Neural progenitor cell (in vitro differentiated cells): ENCODE data around the gene TBCK. TPM values are rescaled to one million over a fixed set of nuclear protein-coding genes. Genes with fewer than 3 reads are reported as not detected.

ENCODE experiments used
- DNase-seq: peaks from one replicate; pipeline ENCODE4 v3.0.0-alpha.2; 2016; ENCODE audit warnings: low spot score
- H2AFZ ChIP-seq: fragments of 200-600 bp; sonication (generic); replicated peaks from 2 replicates; pipeline ENCODE4 v1.6.1; 2016; ENCODE audit warnings: antibody characterized with exemption
- H3F3A ChIP-seq: fragments of 200-600 bp; sonication (generic); 2 replicates; pipeline ENCODE4 v1.6.1; 2016; ENCODE audit warnings: antibody characterized with exemption, low read depth
- H3K27ac ChIP-seq: fragments of 200-600 bp; sonication (generic); 2 replicates; pipeline ENCODE4 v1.5.1; 2016; ENCODE audit warnings: mild to moderate bottlenecking
- H3K27me3 ChIP-seq: fragments of 200-600 bp; sonication (generic); 2 replicates; pipeline ENCODE4 v1.6.1; 2016; ENCODE audit warnings: mild to moderate bottlenecking, moderate library complexity
- H3K36me3 ChIP-seq: fragments of 200-600 bp; sonication (generic); 2 replicates; pipeline ENCODE4 v1.5.1; 2016
- H3K4me1 ChIP-seq: fragments of 200-600 bp; sonication (generic); 2 replicates; pipeline ENCODE4 v1.6.1; 2016; ENCODE audit warnings: mixed run types
- H3K4me2 ChIP-seq: fragments of 200-600 bp; sonication (generic); 2 replicates; pipeline ENCODE4 v1.6.1; 2016
- H3K4me3 ChIP-seq: fragments of 200-600 bp; sonication (generic); 2 replicates; pipeline ENCODE4 v1.5.1; 2016
- H3K79me2 ChIP-seq: fragments of 200-600 bp; sonication (generic); 2 replicates; pipeline ENCODE4 v1.6.1; 2016; ENCODE audit warnings: low read depth
- H3K9ac ChIP-seq: fragments of 200-600 bp; sonication (generic); 2 replicates; pipeline ENCODE4 v1.6.1; 2016
- H3K9me3 ChIP-seq: fragments of 200-600 bp; sonication (generic); 2 replicates; pipeline ENCODE4 v1.5.1; 2016; ENCODE audit warnings: low read depth
- H4K20me1 ChIP-seq: fragments of 200-600 bp; sonication (generic); 2 replicates; pipeline ENCODE4 v1.6.1; 2016; ENCODE audit warnings: low read depth
- H3K27ac Mint-ChIP-seq: 3 replicates; pipeline ENCODE4 v1.8.0; 2021; ENCODE audit warnings: mixed read lengths
- H3K27me3 Mint-ChIP-seq: 2 replicates; pipeline ENCODE4 v1.8.0; 2022; ENCODE audit warnings: low read depth, mild to moderate bottlenecking, inconsistent platforms, moderate library complexity, mixed read lengths; ENCODE audit not compliant: insufficient read depth
- H3K36me3 Mint-ChIP-seq: 3 replicates; pipeline ENCODE4 v1.8.0; 2021; ENCODE audit warnings: mixed read lengths
- H3K4me1 Mint-ChIP-seq: 3 replicates; pipeline ENCODE4 v1.8.0; 2021; ENCODE audit warnings: mixed read lengths
- H3K4me3 Mint-ChIP-seq: 3 replicates; pipeline ENCODE4 v1.8.0; 2021; ENCODE audit warnings: mild to moderate bottlenecking, moderate library complexity, mixed read lengths
- H3K9me3 Mint-ChIP-seq: 3 replicates; pipeline ENCODE4 v1.8.0; 2020; ENCODE audit warnings: mixed read lengths
- EZH2 ChIP-seq: fragments of 200-600 bp; sonication (generic); IDR thresholded peaks from 2 replicates; pipeline ENCODE4 v1.6.1; 2017; ENCODE audit warnings: antibody characterized with exemption, mild to moderate bottlenecking, moderate library complexity
- EZH2phosphoT487 ChIP-seq: fragments of 200-600 bp; sonication (generic); IDR thresholded peaks from 2 replicates; pipeline ENCODE4 v1.6.1; 2017; ENCODE audit warnings: antibody characterized with exemption
- total RNA-seq: library from RNA; depleted of rRNA; stranded (reverse); fragments of >200 nt; gene quantifications from 2 replicates; pipeline ENCODE4 v1.2.3, GENCODE V29; 2015; ENCODE audit warnings: low replicate concordance
- TF ChIP-seq, protein P1 (sequence below): fragments of 200-600 bp; sonication (generic); IDR thresholded peaks from 2 replicates; pipeline ENCODE4 v1.5.1; 2017; ENCODE audit warnings: antibody characterized with exemption, mild to moderate bottlenecking

Gene TBCK
- total RNA-seq, 1 donor from 2014 or later, result 69.8 TPM

GRCh38 chr4:106022454-106022853 lies 293.6 kb downstream of the TBCK start:
- H3K36me3 ChIP-seq, result no peaks in the 10 kb centered on the region
- no peak overlapping the region for H3K27ac Mint-ChIP-seq
- H3K27me3 Mint-ChIP-seq, result peaks cover 1% of the 10 kb centered on the region
- no peaks in the 10 kb centered on the region for H3K79me2 ChIP-seq
- no peak overlapping the region for H3K4me3 ChIP-seq
- H4K20me1 ChIP-seq, result no peaks in the 10 kb centered on the region
- no peaks in the 10 kb centered on the region for H3K4me1 ChIP-seq
- H3K9me3 Mint-ChIP-seq, result no peaks in the 10 kb centered on the region
- H3K9ac ChIP-seq, result no peak overlapping the region
- no peaks in the 10 kb centered on the region for H3K9me3 ChIP-seq
- no peaks in the 10 kb centered on the region for H3K4me1 Mint-ChIP-seq
- no peaks in the 10 kb centered on the region for H3K27me3 ChIP-seq
- H3K4me2 ChIP-seq, result no peak overlapping the region
- no peaks in the 10 kb centered on the region for H3K36me3 Mint-ChIP-seq
- H2AFZ ChIP-seq, result no peak overlapping the region
- no peak overlapping the region for H3K27ac ChIP-seq
- DNase-seq, result no peak
- TF ChIP-seq EZH2 (no peak), EZH2phosphoT487 (no peak)
- TF ChIP-seq, protein P1, sequence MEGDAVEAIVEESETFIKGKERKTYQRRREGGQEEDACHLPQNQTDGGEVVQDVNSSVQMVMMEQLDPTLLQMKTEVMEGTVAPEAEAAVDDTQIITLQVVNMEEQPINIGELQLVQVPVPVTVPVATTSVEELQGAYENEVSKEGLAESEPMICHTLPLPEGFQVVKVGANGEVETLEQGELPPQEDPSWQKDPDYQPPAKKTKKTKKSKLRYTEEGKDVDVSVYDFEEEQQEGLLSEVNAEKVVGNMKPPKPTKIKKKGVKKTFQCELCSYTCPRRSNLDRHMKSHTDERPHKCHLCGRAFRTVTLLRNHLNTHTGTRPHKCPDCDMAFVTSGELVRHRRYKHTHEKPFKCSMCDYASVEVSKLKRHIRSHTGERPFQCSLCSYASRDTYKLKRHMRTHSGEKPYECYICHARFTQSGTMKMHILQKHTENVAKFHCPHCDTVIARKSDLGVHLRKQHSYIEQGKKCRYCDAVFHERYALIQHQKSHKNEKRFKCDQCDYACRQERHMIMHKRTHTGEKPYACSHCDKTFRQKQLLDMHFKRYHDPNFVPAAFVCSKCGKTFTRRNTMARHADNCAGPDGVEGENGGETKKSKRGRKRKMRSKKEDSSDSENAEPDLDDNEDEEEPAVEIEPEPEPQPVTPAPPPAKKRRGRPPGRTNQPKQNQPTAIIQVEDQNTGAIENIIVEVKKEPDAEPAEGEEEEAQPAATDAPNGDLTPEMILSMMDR, result no peak
- no peak overlapping the region for H3K4me3 Mint-ChIP-seq
- no peaks in the 10 kb centered on the region for H3F3A ChIP-seq

DNA sequence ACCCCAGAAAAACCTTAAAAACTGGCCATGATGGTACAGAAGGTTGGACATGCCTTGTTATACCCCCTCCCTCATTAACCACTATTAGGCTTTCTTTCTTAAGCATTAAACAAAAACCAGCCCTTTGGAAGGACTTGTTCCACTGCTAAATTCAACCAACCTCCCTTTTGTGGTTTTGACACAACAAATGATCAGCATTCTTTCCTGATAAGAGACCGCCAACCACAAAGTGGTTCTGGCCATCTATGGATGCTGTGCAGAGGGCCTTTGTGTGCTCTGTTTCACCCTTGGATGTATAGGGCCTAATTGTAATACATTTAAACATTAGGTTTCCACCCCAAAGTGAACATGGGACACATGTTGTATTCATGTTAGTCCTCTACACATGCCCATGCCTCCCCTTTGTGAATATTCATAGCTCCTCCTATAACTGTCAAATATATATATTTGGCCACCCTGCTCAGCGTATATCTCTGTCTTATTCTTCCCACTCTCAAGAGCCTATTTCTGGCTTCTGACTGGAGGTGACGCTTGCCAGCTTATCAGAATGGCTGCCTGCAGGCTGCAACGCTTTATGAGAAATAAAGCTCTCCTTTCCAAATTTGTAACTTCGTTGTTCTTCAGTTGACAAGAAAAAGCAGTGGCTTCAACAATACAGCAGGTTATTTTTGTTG lies 294.1 kb downstream of the TBCK start:
- no peaks in the 10 kb centered on the region for H4K20me1 ChIP-seq
- no peak overlapping the region for H3K4me2 ChIP-seq
- H3K79me2 ChIP-seq, result no peaks in the 10 kb centered on the region
- H3F3A ChIP-seq, result no peaks in the 10 kb centered on the region
- H3K36me3 ChIP-seq, result no peaks in the 10 kb centered on the region
- no peak for DNase-seq
- Mint-ChIP-seq H3K4me3 (no peak overlapping the region), H3K4me1 (no peaks in the 10 kb centered on the region), H3K36me3 (no peaks in the 10 kb centered on the region), H3K27me3 (no peaks in the 10 kb centered on the region), H3K9me3 (no peaks in the 10 kb centered on the region), H3K27ac (no peak overlapping the region)
- H3K9me3 ChIP-seq, result no peaks in the 10 kb centered on the region
- no peak overlapping the region for H3K27ac ChIP-seq
- no peak overlapping the region for H3K9ac ChIP-seq
- no peak overlapping the region for H3K4me3 ChIP-seq
- H3K4me1 ChIP-seq, result no peaks in the 10 kb centered on the region
- no peak overlapping the region for H2AFZ ChIP-seq
- no peak for TF ChIP-seq EZH2
- no peaks in the 10 kb centered on the region for H3K27me3 ChIP-seq

DNA sequence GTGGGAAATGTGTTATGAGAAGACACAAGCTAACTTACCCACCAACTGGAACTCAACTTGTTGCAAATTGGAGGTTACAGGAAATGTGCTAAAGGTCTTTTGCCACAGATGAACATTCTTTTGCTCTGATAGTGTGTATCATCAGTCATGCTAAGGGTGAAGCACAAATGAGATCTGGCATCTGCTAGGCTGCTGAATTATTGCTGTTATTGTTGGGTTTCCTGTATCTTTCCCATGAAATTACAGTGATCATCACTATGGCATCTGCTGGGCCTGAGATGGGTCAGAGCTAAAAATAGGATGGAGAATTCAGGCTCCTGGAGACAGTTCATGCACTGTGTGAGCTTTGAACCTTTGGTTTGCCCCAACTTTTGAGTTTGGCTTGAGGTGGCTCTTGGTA lies 296.2 kb downstream of the TBCK start:
- Histone ChIP-seq H3K4me1 (no peaks in the 10 kb centered on the region), H3K36me3 (no peaks in the 10 kb centered on the region), H2AFZ (no peak overlapping the region), H3K4me3 (no peak overlapping the region), H3K27ac (no peak overlapping the region), H3F3A (no peaks in the 10 kb centered on the region), H3K9me3 (no peaks in the 10 kb centered on the region), H3K9ac (no peak overlapping the region), H3K4me2 (no peak overlapping the region), H3K79me2 (no peaks in the 10 kb centered on the region), H4K20me1 (no peaks in the 10 kb centered on the region), H3K27me3 (no peaks in the 10 kb centered on the region)
- TF ChIP-seq, protein P1, result no peak
- TF ChIP-seq EZH2, result no peak
- no peak for TF ChIP-seq EZH2phosphoT487
- H3K4me1 Mint-ChIP-seq, result no peaks in the 10 kb centered on the region
- DNase-seq, result no peak
- no peaks in the 10 kb centered on the region for H3K36me3 Mint-ChIP-seq
- no peak overlapping the region for H3K27ac Mint-ChIP-seq
- no peaks in the 10 kb centered on the region for H3K27me3 Mint-ChIP-seq
- no peak overlapping the region for H3K4me3 Mint-ChIP-seq
- H3K9me3 Mint-ChIP-seq, result no peaks in the 10 kb centered on the region

GRCh38 chr4:106017975-106018374 lies 298.0 kb downstream of the TBCK start:
- H3K4me2 ChIP-seq, result no peak overlapping the region
- H3K79me2 ChIP-seq, result no peaks in the 10 kb centered on the region
- no peak overlapping the region for H3K27ac ChIP-seq
- Mint-ChIP-seq H3K4me3 (no peak overlapping the region), H3K27me3 (no peaks in the 10 kb centered on the region), H3K36me3 (no peaks in the 10 kb centered on the region), H3K4me1 (no peaks in the 10 kb centered on the region), H3K9me3 (peaks cover 6% of the 10 kb centered on the region), H3K27ac (no peak overlapping the region)
- DNase-seq, result no peak
- H3K9me3 ChIP-seq, result no peaks in the 10 kb centered on the region
- H3K4me3 ChIP-seq, result no peak overlapping the region
- no peaks in the 10 kb centered on the region for H3F3A ChIP-seq
- no peaks in the 10 kb centered on the region for H3K36me3 ChIP-seq
- no peaks in the 10 kb centered on the region for H3K4me1 ChIP-seq
- no peaks in the 10 kb centered on the region for H4K20me1 ChIP-seq
- no peak overlapping the region for H3K9ac ChIP-seq
- H2AFZ ChIP-seq, result no peak overlapping the region
- no peaks in the 10 kb centered on the region for H3K27me3 ChIP-seq
- TF ChIP-seq, protein P1, result no peak
- TF ChIP-seq EZH2 (no peak), EZH2phosphoT487 (no peak)
